ENCODE data around the gene FOXK2.

DNA sequence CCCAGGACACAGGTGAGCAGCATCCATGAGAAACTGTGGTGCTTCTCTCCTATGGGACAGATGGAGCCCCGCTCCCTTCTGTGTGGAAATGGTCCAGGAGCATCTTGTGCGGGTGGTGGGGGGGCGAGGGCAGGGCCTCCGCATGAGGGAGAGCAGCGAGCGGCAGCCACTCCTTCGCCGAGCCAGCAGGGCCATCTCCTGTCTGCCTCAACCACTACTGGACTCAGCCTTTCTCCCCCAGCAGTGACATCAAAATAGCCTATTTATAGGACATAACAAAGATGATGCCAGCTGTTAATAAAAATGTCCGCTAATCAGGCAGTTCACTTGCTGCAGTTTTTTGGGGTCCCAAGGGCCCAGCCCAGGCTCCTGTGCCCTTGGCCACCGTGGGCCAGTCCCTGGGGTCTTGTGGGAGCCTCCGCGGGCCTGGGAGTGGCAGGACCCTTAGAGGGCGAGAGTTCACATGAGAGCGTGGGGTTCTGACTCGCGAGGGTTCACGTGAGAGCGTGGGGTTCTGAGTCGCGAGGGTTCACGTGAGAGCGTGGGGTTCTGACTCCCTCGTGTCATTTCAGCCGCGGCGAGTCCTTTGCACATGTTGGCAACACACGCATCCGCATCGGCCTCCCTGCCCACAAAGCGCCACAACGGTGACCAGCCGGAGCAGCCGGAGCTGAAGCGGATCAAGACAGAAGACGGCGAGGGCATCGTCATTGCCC lies 81.4 kb downstream of the FOXK2 start:
- TF ChIP-seq POLR2A (IDR thresholded peaks at IDR 0.05), result no peak
- TF ChIP-seq, protein P1, sequence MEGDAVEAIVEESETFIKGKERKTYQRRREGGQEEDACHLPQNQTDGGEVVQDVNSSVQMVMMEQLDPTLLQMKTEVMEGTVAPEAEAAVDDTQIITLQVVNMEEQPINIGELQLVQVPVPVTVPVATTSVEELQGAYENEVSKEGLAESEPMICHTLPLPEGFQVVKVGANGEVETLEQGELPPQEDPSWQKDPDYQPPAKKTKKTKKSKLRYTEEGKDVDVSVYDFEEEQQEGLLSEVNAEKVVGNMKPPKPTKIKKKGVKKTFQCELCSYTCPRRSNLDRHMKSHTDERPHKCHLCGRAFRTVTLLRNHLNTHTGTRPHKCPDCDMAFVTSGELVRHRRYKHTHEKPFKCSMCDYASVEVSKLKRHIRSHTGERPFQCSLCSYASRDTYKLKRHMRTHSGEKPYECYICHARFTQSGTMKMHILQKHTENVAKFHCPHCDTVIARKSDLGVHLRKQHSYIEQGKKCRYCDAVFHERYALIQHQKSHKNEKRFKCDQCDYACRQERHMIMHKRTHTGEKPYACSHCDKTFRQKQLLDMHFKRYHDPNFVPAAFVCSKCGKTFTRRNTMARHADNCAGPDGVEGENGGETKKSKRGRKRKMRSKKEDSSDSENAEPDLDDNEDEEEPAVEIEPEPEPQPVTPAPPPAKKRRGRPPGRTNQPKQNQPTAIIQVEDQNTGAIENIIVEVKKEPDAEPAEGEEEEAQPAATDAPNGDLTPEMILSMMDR (IDR thresholded peaks at IDR 0.05), result no peak
